HCT116 (cell line): ENCODE data around the gene UROD. TPM values are rescaled to one million over a fixed set of nuclear protein-coding genes. Genes with fewer than 3 reads are reported as not detected.

Experiments used
- ATAC-seq: fragments of 200-7000 bp; cut with Tn5 transposase; 2 replicates; pipeline ENCODE4 v1.9.1; 2020; ENCODE audit warnings: mild to moderate bottlenecking, moderate library complexity
- BruUV-seq: library from RNA; stranded (reverse); fragments of 400-500 nt; replicated peaks from 2 replicates; lab custom pipeline; 2021; lab: Mats Ljungman, UMichigan
- CTCF ChIA-PET: fragments of 300-600 bp; sonication (Branson Sonifier 250); formaldehyde crosslinking; loops from one replicate; lab custom pipeline; 2021; ENCODE audit warnings: antibody characterized with exemption; lab: Charles Lee
- POLR2A ChIA-PET: fragments of 300-600, 350-600 bp; sonication (Branson Sonifier 250); formaldehyde crosslinking; loops from one replicate; lab custom pipeline; 2021; ENCODE audit warnings: antibody characterized with exemption; lab: Charles Lee
- RAD21 ChIA-PET, 2 experiments: fragments of 300-600 bp; sonication (Branson Sonifier 250); formaldehyde crosslinking; loops; one replicate each; lab custom pipeline; 2023; ENCODE audit warnings: low total read pairs in 2 of 2; ENCODE audit not compliant: uncharacterized antibody in 2 of 2, unreplicated experiment in 2 of 2, low non-redundant PET in 1 of 2; lab: Charles Lee
- DNase-seq: peaks from one replicate; pipeline ENCODE4 v3.0.0-alpha.2; 2010; ENCODE audit warnings: low read depth, low spot score
- H2AFZ ChIP-seq: fragments of 200-600 bp; shearing (Covaris generic), sonication (generic); 2 replicates; pipeline ENCODE4 v1.6.1; 2017; ENCODE audit warnings: low read depth, mixed run types, mixed read lengths, antibody characterized with exemption, low read length; ENCODE audit not compliant: poor library complexity, severe bottlenecking
- H3K27ac ChIP-seq: 2 replicates; pipeline ENCODE4 v1.5.1; 2012; ENCODE audit warnings: low read depth, low read length
- H3K27me3 ChIP-seq: fragments of 200-600 bp; sonication (generic); 2 replicates; pipeline ENCODE4 v1.6.1; 2016; ENCODE audit warnings: mixed run types, low read length, mixed read lengths; ENCODE audit not compliant: insufficient read depth
- H3K36me3 ChIP-seq, 2 experiments: fragments of 200-500 bp in 1 of 2; fragments of 200-600 bp in 1 of 2; sonication (Bioruptor generic) in 1 of 2; sonication (generic) in 1 of 2; 2 replicates each; pipeline versions ENCODE4 v1.5.1 to v1.6.1; 2014 to 2016; ENCODE audit warnings: low read length in 2 of 2, inconsistent platforms in 1 of 2, mixed read lengths in 1 of 2, mixed run types in 1 of 2; ENCODE audit not compliant: insufficient read depth in 2 of 2, control insufficient read depth in 1 of 2
- H3K4me1 ChIP-seq, 2 experiments: fragments of 200-600 bp in 1 of 2; sonication (generic) in 1 of 2; 2 replicates each; pipeline versions ENCODE4 v1.5.1 to v1.6.1; 2012 to 2017; ENCODE audit warnings: low read length in 2 of 2, inconsistent platforms in 1 of 2, mild to moderate bottlenecking in 1 of 2, mixed read lengths in 1 of 2, mixed run types in 1 of 2, moderate library complexity in 1 of 2; ENCODE audit not compliant: insufficient read depth in 2 of 2, control insufficient read depth in 1 of 2
- H3K4me2 ChIP-seq: fragments of 200-600 bp; sonication (generic); 2 replicates; pipeline ENCODE4 v1.6.1; 2017; ENCODE audit warnings: mixed run types, low read length, mixed read lengths
- H3K4me3 ChIP-seq, 2 experiments: fragments of 200-600 bp in 1 of 2; sonication (generic) in 1 of 2; replicated peaks in 1 of 2; 2 replicates each; pipeline ENCODE4 v1.5.1; 2011 to 2016; ENCODE audit warnings: low read length in 2 of 2, control low read depth in 1 of 2, low read depth in 1 of 2, mild to moderate bottlenecking in 1 of 2, mixed read lengths in 1 of 2, mixed run types in 1 of 2
- H3K79me2 ChIP-seq: fragments of 200-600 bp; sonication (generic); 2 replicates; pipeline ENCODE4 v1.6.1; 2017; ENCODE audit warnings: mild to moderate bottlenecking, mixed run types, low read length, moderate library complexity, mixed read lengths; ENCODE audit not compliant: insufficient read depth
- H3K9ac ChIP-seq: fragments of 200-600 bp; sonication (generic); 2 replicates; pipeline ENCODE4 v1.6.1; 2016; ENCODE audit warnings: low read length, mixed read lengths
- H3K9me2 ChIP-seq: fragments of 200-600 bp; sonication (generic), shearing (Covaris generic); 2 replicates; pipeline ENCODE4 v1.6.1; 2017; ENCODE audit warnings: mixed run types, mild to moderate bottlenecking, moderate library complexity; ENCODE audit not compliant: insufficient read depth
- H3K9me3 ChIP-seq, 2 experiments: fragments of 200-500 bp in 1 of 2; fragments of 200-600 bp in 1 of 2; sonication (Bioruptor generic) in 1 of 2; sonication (generic) in 1 of 2; 2 replicates each; pipeline ENCODE4 v1.6.1; 2014 to 2017; ENCODE audit warnings: low read length in 2 of 2, mixed read lengths in 2 of 2, inconsistent platforms in 1 of 2, low read depth in 1 of 2, mild to moderate bottlenecking in 1 of 2, mixed run types in 1 of 2, moderate library complexity in 1 of 2; ENCODE audit not compliant: control insufficient read depth in 1 of 2, insufficient read depth in 1 of 2
- H4K20me1 ChIP-seq: fragments of 200-600 bp; sonication (generic), shearing (Covaris generic); 2 replicates; pipeline ENCODE4 v1.6.1; 2017; ENCODE audit warnings: mixed run types, mild to moderate bottlenecking, moderate library complexity; ENCODE audit not compliant: insufficient read depth
- ATF3 ChIP-seq: IDR thresholded peaks from 2 replicates; pipeline ENCODE4 v1.6.1; 2012
- CBX3 ChIP-seq: IDR thresholded peaks from 2 replicates; pipeline ENCODE4 v1.6.1; 2012; ENCODE audit warnings: low read depth
- CEBPB ChIP-seq: IDR thresholded peaks from 2 replicates; pipeline ENCODE4 v1.6.1; 2012; ENCODE audit warnings: low read depth
- EGR1 ChIP-seq: IDR thresholded peaks from 2 replicates; pipeline ENCODE4 v1.6.1; 2012; ENCODE audit warnings: low read depth
- ELF1 ChIP-seq: IDR thresholded peaks from 2 replicates; pipeline ENCODE4 v1.6.1; 2012; ENCODE audit warnings: low read depth, borderline replicate concordance
- EZH2 ChIP-seq: fragments of 200-600 bp; sonication (generic); IDR thresholded peaks from 2 replicates; pipeline ENCODE4 v1.6.1; 2017; ENCODE audit warnings: antibody characterized with exemption, mixed run types
- EZH2phosphoT487 ChIP-seq: fragments of 200-600 bp; IDR thresholded peaks from 2 replicates; pipeline ENCODE4 v1.6.1; 2018; ENCODE audit warnings: antibody characterized with exemption, borderline replicate concordance
- FOSL1 ChIP-seq: IDR thresholded peaks from 2 replicates; pipeline ENCODE4 v1.6.1; 2012; ENCODE audit warnings: low read depth
- JUND ChIP-seq: IDR thresholded peaks from 2 replicates; pipeline ENCODE4 v1.6.1; 2012
- POLR2A ChIP-seq: IDR thresholded peaks from 2 replicates; pipeline ENCODE4 v1.7.0; 2011; ENCODE audit warnings: borderline replicate concordance; ENCODE audit not compliant: insufficient read depth, insufficient read length; ENCODE audit errors: extremely low read depth
- RAD21 ChIP-seq: IDR thresholded peaks from 2 replicates; pipeline ENCODE4 v1.6.1; 2012; ENCODE audit warnings: low read depth, mild to moderate bottlenecking
- REST ChIP-seq: IDR thresholded peaks from 2 replicates; pipeline ENCODE4 v1.6.1; 2012; ENCODE audit warnings: low read depth
- SP1 ChIP-seq: IDR thresholded peaks from 2 replicates; pipeline ENCODE4 v1.6.1; 2012; ENCODE audit warnings: low read depth
- ZFX ChIP-seq: fragments of 450-650 bp; IDR thresholded peaks from 2 replicates; pipeline ENCODE4 v1.6.1; 2017
- ZNF274 ChIP-seq: fragments of 200-500 bp; sonication (Bioruptor generic); IDR thresholded peaks from 2 replicates; pipeline ENCODE4 v1.6.1; 2014; ENCODE audit warnings: mild to moderate bottlenecking, low read depth, low read length, inconsistent platforms
- intact Hi-C: fragments of 100-400 bp; cut with micrococcal nuclease; formaldehyde crosslinking; loops from 2 replicates; pipeline ENCODE4 v1.10.0; 2022
- total RNA-seq: library from RNA; stranded (reverse); gene quantifications from one replicate; pipeline ENCODE4 v1.2.1, GENCODE V29; 2021; ENCODE audit not compliant: unreplicated experiment

Gene UROD
- total RNA-seq, 1 experiment from 2014 or later, result 73.7 TPM

GRCh38 chr1:45026446-45026845 lies 14.4 kb downstream of the UROD start:
- H3K79me2 ChIP-seq, result no peaks in the 10 kb centered on the region
- H3K4me3 ChIP-seq, result no peak overlapping the region
- no peaks in the 10 kb centered on the region for H3K9me2 ChIP-seq
- no peaks in the 10 kb centered on the region for H3K9me3 ChIP-seq
- no peak overlapping the region for H2AFZ ChIP-seq
- DNase-seq (no peak), ATAC-seq (no peak)
- H3K4me1 ChIP-seq, result no peaks in the 10 kb centered on the region
- no TSS peak for BruUV-seq
- RAD21 ChIA-PET, result no interaction called here
- CTCF ChIA-PET, result no interaction called here
- no peak overlapping the region for H3K4me2 ChIP-seq
- TF ChIP-seq EZH2phosphoT487 (no peak), ATF3 (no peak), ELF1 (no peak), ZFX (no peak), SP1 (no peak), CEBPB (no peak), ZNF274 (no peak), JUND (no peak), FOSL1 (no peak), RAD21 (no peak), EGR1 (no peak), POLR2A (no peak), CBX3 (no peak), EZH2 (no peak), REST (no peak)
- no peaks in the 10 kb centered on the region for H4K20me1 ChIP-seq
- no peaks in the 10 kb centered on the region for H3K36me3 ChIP-seq
- H3K9ac ChIP-seq, result no peak overlapping the region
- no peak overlapping the region for H3K27ac ChIP-seq
- POLR2A ChIA-PET, result no interaction called here
- H3K27me3 ChIP-seq, result no peaks in the 10 kb centered on the region
- intact Hi-C loops, result no loop called here
